Measurements from ENCODE around the gene ACAP1. TPM values are rescaled to one million over a fixed set of nuclear protein-coding genes. Genes with fewer than 3 reads are reported as not detected.

The ACAP1 gene
- total and polyA plus RNA-seq, 9 of the 15 experiments (the other 6 are each of a cell fraction or from before 2014, with no cell fraction given): 0.15 to 8.5 (median 2.4) TPM

GRCh38 chr17:7394452-7395191 lies 58.3 kb downstream of the ACAP1 start, which contains the start of gene PLSCR3 (continued):
- TF ChIP-seq, protein P1, sequence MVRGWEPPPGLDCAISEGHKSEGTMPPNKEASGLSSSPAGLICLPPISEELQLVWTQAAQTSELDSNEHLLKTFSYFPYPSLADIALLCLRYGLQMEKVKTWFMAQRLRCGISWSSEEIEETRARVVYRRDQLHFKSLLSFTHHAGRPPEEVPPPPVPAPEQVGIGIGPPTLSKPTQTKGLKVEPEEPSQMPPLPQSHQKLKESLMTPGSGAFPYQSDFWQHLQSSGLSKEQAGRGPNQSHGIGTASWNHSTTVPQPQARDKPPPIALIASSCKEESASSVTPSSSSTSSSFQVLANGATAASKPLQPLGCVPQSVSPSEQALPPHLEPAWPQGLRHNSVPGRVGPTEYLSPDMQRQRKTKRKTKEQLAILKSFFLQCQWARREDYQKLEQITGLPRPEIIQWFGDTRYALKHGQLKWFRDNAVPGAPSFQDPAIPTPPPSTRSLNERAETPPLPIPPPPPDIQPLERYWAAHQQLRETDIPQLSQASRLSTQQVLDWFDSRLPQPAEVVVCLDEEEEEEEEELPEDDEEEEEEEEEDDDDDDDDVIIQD (CRISPR knock-in tag; IDR thresholded peaks at IDR 0.05): no peak
- TF ChIP-seq CCNT2 (IDR thresholded peaks at IDR 0.05; ENCODE audit: borderline replicate concordance, extremely low read depth, insufficient read length, low read depth, low read length): peak; percentile 53
- TF ChIP-seq HSF4 (CRISPR knock-in tag; IDR thresholded peaks at IDR 0.05; ENCODE audit: borderline replicate concordance): no peak
- TF ChIP-seq MCM3 (IDR thresholded peaks at IDR 0.05): no peak
- no peak for TF ChIP-seq KLF16 (IDR thresholded peaks at IDR 0.05)
- 0 out of 2 replicates have a peak, but pooled peaks have one; percentile 29 for TF ChIP-seq ESRRA (IDR thresholded peaks at IDR 0.05; ENCODE audit: borderline replicate concordance, low read depth)
- no peak for TF ChIP-seq ZNF133 (CRISPR knock-in tag; IDR thresholded peaks at IDR 0.05)
- TF ChIP-seq PML (IDR thresholded peaks at IDR 0.05; ENCODE audit: low read length): no peak
- no peak for TF ChIP-seq IFI16 (CRISPR knock-in tag; IDR thresholded peaks at IDR 0.05)
- TF ChIP-seq ATF7 (IDR thresholded peaks at IDR 0.05): peak; percentile 17; the same call in 1 of the 2 replicates
- peak in 1 of 2 experiments; percentile 69; a peak in 2 of 4 replicates for TF ChIP-seq HDAC1 (IDR thresholded peaks at IDR 0.05)
- TF ChIP-seq DMBX1 (CRISPR knock-in tag; IDR thresholded peaks at IDR 0.05; ENCODE audit: borderline replicate concordance): no peak
- TF ChIP-seq, protein P2, sequence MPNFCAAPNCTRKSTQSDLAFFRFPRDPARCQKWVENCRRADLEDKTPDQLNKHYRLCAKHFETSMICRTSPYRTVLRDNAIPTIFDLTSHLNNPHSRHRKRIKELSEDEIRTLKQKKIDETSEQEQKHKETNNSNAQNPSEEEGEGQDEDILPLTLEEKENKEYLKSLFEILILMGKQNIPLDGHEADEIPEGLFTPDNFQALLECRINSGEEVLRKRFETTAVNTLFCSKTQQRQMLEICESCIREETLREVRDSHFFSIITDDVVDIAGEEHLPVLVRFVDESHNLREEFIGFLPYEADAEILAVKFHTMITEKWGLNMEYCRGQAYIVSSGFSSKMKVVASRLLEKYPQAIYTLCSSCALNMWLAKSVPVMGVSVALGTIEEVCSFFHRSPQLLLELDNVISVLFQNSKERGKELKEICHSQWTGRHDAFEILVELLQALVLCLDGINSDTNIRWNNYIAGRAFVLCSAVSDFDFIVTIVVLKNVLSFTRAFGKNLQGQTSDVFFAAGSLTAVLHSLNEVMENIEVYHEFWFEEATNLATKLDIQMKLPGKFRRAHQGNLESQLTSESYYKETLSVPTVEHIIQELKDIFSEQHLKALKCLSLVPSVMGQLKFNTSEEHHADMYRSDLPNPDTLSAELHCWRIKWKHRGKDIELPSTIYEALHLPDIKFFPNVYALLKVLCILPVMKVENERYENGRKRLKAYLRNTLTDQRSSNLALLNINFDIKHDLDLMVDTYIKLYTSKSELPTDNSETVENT (CRISPR knock-in tag; IDR thresholded peaks at IDR 0.05): peak; percentile 40; the same call in 1 of the 2 replicates
- no peak for TF ChIP-seq TFE3 (CRISPR knock-in tag; IDR thresholded peaks at IDR 0.05)
- no peak for TF ChIP-seq SREBF1 (IDR thresholded peaks at IDR 0.05; ENCODE audit: borderline replicate concordance, low read depth, low read length)
- no peak for TF ChIP-seq RERE (CRISPR knock-in tag; IDR thresholded peaks at IDR 0.05; ENCODE audit: borderline replicate concordance)
- TF ChIP-seq CXXC5 (CRISPR knock-in tag; IDR thresholded peaks at IDR 0.05): peak; percentile 74

All from K562 (cell line).